Islet precursor cell (in vitro differentiated cells): ENCODE results near the gene TOR4A.
"Not testable (repeated sequence)": the region's sequence is repeated elsewhere in the genome, so short reads cannot be mapped to it uniquely, and the experiment has no call there.

Source experiments
- DNase-seq: peaks from one replicate; pipeline ENCODE4 v3.0.0-alpha.2; 2018

The TOR4A gene

DNA sequence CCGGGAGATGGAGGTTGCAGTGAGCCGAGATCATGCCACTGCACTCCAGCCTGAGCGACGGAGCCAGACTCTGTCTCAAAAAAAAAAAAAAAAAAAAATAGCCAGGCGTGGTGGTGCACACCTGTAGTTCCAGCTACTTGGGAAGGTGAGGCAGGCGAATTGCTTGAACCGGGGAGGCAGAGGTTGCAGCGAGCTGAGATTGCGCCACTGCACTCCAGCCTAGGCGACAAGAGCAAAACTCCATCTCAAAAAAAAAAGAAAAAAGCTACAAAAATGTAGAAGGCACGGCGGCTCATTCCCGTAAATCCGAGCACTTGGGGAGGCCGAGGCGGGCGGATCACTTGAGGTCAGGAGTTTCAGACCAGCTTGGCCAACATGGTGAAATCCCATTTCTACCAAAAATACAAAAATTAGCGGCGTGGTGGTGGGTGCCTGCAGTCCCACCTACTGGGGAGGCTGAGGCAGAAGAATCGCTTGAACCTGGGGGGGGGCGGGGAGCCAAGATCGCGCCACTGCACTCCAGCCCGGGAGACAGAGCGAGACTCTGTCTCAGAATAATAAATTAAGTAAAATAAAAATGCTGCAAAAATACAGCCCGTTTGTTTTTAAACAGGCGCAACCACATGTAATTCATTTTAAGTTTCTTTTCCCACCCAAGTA is 37.9 kb upstream of the TOR4A start:
- DNase-seq, result not testable (repeated sequence)

- DNase-seq, result no peak
These were observed 37.1 kb upstream of the TOR4A start for GRCh38 chr9:137240318-137240840.

DNA sequence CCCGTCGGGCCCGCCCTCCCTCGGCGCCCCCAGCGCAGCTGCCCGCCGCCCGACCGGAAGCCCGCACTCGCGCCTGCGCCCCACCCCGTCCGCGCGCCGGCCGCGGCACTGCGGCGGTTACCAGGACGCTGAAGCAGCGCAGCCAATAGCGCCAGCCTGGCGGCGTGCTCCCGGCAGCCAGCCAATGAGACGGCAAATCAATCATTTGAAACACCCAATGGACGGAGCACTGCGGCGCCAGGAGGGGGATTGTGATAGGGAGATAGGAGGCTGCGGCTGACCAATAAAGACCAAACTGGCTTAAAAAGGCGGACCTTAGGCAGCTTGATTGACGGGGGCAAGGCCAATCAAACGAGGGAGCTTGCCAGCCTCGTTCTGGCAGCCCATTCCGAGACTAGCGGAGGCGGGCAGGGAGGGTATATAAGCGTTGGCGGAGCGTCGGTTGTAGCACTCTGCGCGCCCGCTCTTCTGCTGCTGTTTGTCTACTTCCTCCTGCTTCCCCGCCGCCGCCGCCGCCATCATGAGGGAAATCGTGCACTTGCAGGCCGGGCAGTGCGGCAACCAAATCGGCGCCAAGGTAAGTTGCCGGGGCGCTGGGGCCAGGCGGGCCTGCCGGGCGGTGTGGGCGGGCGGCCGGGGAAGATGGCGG is 36.6 kb upstream of the TOR4A start, which contains the start of gene TUBB4B:
TUBB4B (plus strand) TSS at position 447 of the 649 bp plus-strand sequence; CDS start at position 521, 74 bp downstream.
- peak; percentile 100 for DNase-seq

DNA sequence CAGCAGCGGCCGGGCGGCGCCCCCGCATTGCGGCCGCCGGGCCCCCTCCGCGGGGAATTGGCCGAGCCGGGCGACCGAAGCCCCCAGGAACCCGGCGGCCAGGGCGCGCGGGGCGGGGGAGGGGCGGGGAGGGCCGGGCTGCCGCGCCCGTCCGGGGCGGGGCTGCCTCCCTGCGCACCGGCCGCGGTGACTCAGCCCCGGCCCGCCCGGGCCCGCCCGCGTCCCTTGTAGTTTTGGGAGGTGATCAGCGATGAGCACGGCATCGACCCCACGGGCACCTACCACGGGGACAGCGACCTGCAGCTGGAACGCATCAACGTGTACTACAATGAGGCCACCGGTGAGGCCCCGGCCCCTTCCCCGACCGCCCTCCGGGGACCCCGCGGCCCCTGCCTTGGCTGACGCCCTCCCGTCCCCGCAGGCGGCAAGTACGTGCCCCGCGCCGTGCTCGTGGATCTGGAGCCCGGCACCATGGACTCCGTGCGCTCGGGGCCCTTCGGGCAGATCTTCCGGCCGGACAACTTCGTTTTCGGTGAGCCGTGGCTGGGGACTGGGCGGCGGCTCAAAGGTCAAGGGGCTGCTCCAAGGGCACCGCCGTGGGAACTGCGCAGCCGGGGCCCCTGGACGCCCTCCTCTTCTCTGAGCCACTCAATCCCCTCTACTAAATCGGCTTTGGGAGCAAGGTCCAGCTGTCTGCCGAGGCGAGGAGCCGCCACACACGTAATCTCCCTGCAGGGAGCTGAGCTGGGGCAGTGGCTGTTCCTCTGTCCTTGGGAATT is 35.8 kb upstream of the TOR4A start:
- DNase-seq, result no peak

- no peak for DNase-seq
These were observed 35.0 kb upstream of the TOR4A start for GRCh38 chr9:137242269-137243203.

GRCh38 chr9:137243266-137243625 is 34.3 kb upstream of the TOR4A start:
- not testable (repeated sequence) for DNase-seq

DNA sequence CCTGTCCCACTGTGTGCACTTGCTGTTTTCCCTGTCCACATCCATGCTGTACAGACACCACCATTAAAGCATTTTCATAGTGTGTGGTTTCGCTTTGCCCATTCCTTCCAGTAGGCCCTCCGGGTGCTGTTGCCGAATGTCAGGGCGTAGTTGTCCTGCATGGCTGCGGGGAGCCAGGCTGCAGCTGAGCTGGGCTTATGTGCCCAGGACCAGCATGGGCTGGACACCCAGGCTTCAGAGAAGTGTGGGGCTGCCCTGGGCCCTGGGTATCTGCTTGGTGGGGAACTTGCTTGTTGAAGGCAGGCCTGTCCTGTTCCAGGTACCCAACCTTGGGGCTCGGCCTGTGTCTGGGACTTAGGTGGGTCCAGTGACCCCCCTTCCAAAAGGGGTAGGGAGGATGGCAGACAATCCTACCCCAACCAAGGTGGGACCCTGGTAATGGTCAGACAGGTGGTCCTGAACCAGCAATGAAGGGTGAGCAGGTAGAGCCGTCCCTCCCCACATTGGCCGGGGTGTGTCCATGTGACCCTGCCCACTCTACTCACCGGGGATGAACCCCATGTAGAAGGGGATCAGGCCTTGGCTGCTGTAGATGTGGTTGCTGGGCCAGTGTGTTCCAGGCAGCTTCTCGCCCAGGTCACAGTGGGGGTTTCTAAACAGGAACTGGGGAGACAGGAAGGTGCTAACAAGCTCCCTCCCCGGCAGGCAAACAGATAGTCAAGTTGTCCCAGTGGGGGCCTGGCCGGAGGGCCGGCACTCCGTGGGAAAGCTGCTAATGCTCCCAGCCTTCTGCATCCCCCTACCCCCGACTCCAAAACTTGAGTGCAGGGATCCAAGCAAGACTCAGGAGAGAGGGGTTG is 33.7 kb upstream of the TOR4A start:
- no peak for DNase-seq

- no peak for DNase-seq
These were observed 32.8 kb upstream of the TOR4A start for GRCh38 chr9:137244486-137245449.

DNA sequence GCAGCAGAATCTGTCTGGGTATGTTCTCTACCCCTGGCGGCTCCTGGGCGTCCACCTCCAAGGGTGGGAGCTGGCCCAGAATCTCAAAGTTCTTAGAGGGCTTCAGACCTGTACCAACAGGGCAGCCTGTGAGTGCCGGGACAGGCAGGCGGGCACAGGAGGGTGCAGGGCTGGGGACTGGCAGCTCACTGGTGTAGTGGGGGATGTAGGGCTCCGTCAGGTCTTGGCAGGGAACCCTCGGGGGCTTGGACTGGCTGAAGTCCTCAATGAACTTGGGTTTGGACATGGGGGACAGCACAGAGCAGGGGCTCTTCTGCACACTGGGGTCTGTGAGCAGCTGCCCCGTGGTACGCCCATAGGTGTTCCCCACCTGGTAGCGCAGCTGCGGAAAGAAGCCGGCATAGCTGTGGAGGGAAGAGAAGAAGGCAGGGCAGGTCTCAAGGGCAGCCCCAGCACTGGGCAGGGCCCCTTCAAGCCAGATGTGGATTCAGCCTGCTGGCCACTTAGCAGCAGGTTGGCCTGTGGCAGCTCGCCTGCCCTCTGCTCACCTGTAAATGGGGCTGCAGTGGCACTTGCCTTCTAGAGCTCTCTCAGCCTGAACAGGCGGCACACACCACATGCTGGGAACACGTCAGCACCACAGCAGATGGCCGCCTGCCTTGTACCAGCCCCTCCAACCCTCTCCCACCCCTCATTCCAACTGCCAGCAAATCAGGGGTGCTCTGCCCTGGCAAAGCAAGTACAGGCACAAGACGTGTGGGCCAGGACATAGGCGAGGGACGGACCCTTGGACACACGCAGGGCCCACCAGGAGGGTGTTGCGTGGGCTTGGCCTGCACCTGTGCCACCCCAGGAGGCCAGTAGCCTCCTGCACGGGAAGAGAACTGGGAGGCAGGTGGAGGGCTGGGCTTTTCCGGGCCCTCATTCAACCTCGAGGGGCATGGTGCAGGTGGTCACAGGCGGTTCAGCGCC is 31.8 kb upstream of the TOR4A start:
- no peak for DNase-seq

DNA sequence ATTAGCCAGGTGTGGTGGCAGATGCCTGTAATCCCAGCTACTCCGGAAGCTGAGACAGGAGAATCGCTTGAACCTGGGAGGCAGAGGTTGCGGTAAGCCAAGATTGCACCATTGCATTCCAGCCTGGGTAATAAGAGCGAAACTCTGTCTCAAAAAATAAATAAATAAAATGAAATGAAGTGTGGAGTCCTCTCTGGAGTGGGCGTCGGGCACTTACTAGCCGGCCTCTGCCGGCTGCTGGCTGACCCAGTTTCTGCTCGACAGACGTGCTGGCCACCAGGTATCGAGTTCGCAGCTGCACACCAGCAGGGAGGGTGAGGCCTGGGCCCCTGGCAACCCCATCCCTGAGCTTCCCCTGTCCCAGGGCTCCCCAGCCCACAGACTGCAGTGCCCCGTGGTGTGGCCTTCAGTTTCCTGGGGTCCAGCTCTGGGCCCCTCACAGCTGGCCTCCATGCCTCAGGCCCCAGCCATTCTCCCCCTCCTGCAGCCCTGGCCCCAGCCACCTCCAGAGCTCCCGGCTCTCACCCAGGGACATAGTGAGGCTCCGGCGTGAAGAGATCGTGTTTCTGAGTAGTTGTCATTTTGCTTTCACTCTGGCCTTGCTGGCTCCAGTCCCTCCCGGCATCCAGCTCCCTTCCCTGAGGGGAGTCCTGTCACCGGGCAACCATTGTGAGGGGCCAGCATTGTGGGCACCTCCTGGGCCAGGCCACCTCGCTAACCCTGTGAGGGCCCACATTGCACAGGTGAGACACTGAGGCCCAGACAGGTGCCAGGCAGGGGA is 30.2 kb upstream of the TOR4A start:
- no peak for DNase-seq

GRCh38 chr9:137247916-137248175 is 29.7 kb upstream of the TOR4A start:
- no peak for DNase-seq

DNA sequence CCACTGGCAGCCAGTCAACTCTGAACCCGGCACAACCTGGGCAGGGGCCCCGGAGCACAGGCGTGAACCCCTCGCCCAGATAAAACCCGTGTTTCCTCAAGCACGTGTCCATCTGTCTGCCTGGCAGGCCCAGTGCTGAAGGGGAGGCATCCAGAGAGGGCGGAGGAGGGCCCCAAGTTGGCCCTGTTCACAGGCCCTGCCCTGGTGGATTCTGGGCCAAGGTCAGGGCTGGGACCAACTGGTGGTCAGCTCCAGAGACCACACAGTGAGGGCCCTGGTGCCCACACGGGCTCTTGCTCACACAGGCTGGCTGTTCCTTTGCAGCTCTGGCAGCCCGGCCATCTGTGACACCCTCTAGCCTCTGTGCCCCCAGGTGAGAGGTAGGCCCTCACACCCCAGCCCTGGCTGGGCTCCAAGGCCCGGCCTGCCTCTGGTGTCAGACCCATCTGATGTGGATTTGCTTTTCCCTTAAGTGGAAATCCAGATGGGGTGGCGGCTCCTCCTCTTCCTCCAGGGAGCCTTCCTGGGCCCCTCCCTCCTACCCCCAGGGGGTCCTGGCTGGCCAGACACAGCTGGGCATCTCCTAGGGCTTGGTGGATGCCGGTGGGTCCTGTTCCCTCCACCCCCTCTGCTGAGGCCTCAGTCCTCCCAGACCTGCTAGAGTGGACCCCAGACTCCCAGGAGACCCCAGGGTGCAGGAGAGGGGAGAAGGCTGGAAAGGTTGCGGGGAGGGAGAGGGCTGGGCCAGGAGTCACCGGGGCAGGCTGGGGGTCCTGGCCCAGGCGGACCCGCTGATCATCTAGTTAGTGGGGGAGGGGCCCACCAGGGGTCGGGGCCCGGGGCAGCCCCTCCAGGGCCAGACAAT is 27.0 kb upstream of the TOR4A start:
- DNase-seq, result no peak

GRCh38 chr9:137251194-137251461 is 26.4 kb upstream of the TOR4A start, which contains the start of gene STPG3:
Gene STPG3 (plus strand): TSS chr9:137251286. CDS start chr9:137251287, 1 bp downstream.
- no peak for DNase-seq

DNA sequence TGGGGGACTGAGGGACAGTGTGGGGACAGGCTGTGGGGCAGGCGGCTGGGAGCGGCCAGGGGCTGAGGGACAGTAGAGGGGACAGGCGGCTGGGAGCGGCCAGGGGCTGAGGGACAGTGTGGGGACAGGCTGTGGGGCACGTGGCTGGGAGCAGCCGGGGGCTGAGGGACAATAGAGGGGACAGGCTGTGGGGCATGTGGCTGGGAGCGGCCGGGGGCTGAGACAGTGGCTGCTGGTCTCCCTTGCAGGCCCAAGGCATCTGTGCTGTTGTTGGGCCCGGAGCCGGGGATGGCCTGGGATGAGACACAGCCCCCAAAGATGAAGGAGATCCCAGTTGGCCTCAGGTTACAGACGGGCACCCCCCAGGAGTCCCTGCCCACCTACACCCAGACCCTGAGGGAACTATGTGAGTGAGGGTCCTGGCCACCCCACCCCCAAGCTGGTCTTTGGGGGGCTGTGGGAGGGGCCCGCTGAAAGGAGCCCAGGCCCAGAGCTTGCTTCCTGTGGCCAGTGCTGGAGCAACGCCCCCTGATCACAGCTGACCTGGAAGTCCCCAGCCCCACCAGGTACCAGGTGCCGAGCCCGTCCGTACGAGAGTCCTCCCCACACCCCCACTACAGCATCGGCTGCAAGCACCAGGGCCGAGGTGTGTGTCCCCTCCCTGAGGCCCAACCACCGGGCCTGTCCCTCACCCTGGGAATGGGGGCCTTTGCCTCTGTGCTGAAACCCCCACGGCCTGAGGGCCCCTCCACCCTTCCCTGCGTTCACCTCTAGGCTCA is 25.8 kb upstream of the TOR4A start:
- no peak for DNase-seq

DNA sequence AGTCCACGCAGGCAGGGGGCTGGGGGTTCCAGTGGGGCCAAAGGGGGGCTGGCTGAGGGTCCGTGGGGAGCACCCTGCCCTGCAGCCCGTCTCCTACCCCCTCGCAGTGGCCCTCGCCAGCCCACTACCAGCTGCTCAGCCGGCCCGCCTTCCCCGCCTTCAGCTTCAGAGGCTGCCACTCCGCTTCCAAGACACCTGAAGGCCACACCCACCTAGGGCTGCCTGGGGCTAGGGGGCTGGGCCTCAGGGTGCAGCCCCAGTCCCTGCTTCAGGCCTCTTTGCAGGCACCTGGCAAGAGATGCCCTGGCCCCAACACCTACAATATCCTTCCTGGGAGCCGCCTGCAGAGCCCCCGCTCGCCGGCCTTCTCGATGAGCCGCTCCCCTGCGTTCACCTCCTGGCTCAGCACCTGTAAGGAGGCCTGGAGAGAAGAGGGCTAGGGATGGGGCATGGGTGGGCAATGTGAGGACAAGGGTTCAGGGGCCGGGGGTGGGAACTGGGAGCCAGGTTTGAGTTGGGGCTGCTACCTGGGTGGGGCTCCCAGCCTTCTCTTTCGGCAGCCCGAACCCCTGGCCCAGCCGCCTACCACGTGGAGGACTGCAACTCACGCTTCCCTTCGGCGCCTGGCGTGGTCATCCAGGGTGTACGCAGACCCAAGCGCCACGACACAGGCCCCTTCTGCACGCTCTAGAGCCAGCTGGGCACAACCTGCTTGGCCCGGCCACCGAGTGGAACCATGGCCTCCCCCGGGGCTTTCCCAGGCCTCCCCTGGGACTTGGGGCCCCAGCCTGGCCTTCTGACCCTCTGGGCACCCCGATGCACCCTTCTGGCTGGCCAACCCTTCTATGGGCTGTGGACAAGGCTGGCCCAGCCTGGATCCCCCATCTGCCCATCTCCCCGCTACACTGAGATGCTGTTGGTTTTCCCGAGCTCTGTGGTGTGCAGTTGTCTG is 24.7 kb upstream of the TOR4A start:
- peak; percentile 78 for DNase-seq
